Measurements from ENCODE around the gene DYNC1H1.

DYNC1H1 gene

GRCh38 chr14:101950516-101951215 is 13.7 kb upstream of the DYNC1H1 start:
- Histone ChIP-seq H3K9me3 (no peaks in the 10 kb centered on the region), H3K27ac (no peak overlapping the region), H3K4me1 (ENCODE audit: control insufficient read depth in 1 of 2, insufficient read depth in 1 of 2, low read depth in 1 of 2, low read length in 1 of 2) (peaks cover 16 to 20% of the 10 kb centered on the region in 2 experiments), H3K4me3 (ENCODE audit: low read depth in 1 of 2, low read length in 1 of 2) (no peak overlapping the region), H3K36me3 (no peaks in the 10 kb centered on the region), H3K27me3 (peaks cover 14% of the 10 kb centered on the region)
- TF ChIP-seq, protein P1, sequence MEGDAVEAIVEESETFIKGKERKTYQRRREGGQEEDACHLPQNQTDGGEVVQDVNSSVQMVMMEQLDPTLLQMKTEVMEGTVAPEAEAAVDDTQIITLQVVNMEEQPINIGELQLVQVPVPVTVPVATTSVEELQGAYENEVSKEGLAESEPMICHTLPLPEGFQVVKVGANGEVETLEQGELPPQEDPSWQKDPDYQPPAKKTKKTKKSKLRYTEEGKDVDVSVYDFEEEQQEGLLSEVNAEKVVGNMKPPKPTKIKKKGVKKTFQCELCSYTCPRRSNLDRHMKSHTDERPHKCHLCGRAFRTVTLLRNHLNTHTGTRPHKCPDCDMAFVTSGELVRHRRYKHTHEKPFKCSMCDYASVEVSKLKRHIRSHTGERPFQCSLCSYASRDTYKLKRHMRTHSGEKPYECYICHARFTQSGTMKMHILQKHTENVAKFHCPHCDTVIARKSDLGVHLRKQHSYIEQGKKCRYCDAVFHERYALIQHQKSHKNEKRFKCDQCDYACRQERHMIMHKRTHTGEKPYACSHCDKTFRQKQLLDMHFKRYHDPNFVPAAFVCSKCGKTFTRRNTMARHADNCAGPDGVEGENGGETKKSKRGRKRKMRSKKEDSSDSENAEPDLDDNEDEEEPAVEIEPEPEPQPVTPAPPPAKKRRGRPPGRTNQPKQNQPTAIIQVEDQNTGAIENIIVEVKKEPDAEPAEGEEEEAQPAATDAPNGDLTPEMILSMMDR (IDR thresholded peaks at IDR 0.05) = no peak

GRCh38 chr14:101953151-101953550 is 11.2 kb upstream of the DYNC1H1 start:
- TF ChIP-seq, protein P1 (IDR thresholded peaks at IDR 0.05) = no peak
- H3K4me1 ChIP-seq (ENCODE audit: control insufficient read depth in 1 of 2, insufficient read depth in 1 of 2, low read depth in 1 of 2, low read length in 1 of 2) = peaks cover 11% of the 10 kb centered on the region in 2 experiments
- no peak overlapping the region for H3K27ac ChIP-seq

DNA sequence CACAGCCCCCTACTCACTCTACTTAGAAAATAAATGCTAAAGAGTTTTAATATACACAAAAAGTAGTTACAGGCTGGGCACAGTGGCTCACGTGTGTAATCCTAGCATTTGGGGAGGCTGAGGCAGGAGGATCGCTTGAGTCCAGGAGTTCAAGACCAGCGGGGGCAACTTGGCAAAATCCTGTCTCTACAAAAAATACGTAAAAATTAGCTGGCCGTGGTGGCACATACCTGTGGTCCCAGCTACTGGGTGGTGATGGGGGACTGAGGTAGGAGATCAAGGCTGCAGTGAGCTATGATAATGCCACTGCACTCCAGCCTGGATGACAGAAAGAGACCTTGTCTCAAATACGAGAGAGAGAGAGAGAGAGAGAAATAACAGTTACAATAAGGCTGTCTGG is 9.9 kb upstream of the DYNC1H1 start:
- Histone ChIP-seq H3K27me3 (no peaks in the 10 kb centered on the region), H3K4me1 (ENCODE audit: control insufficient read depth in 1 of 2, insufficient read depth in 1 of 2, low read depth in 1 of 2, low read length in 1 of 2) (peaks cover 0 to under 1% of the 10 kb centered on the region in 2 experiments), H3K27ac (no peak overlapping the region), H3K36me3 (no peaks in the 10 kb centered on the region), H3K4me3 (ENCODE audit: low read depth in 1 of 2, low read length in 1 of 2) (no peak overlapping the region), H3K9me3 (no peaks in the 10 kb centered on the region)
- TF ChIP-seq, protein P1 (IDR thresholded peaks at IDR 0.05) = no peak

More at GRCh38 chr14:101953151-101953550, 11.2 kb upstream of the DYNC1H1 start:
- Histone ChIP-seq H3K36me3 (no peaks in the 10 kb centered on the region), H3K4me3 (ENCODE audit: low read depth in 1 of 2, low read length in 1 of 2) (no peak overlapping the region), H3K27me3 (no peaks in the 10 kb centered on the region), H3K9me3 (no peaks in the 10 kb centered on the region)

DNA sequence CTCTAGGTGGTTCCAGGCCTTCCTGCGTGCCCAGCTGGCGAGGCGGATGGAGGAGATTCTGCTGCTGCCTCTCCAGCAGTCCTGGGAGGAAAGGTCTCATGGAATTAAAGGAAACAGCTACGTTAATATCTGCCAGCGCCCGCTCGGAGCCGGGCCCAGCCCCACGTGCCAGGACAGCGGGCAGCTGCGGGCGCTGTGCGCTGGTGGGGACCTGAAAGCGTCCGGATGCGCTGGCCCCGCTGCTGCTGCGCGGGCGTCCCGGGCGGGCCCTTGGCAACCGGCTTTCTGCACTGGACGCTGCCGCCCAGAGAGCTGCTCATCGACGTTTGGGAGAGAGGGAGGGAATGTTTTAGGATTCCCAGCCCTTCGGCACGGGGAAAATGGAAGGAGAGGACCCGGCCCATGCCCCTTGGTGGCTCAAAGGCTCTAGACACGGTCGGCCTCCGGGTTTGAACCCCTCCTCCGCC is 8.6 kb upstream of the DYNC1H1 start:
- H3K9me3 ChIP-seq = no peaks in the 10 kb centered on the region
- no peaks in the 10 kb centered on the region for H3K4me1 ChIP-seq (ENCODE audit: control insufficient read depth in 1 of 2, insufficient read depth in 1 of 2, low read depth in 1 of 2, low read length in 1 of 2)
- TF ChIP-seq, protein P1 (IDR thresholded peaks at IDR 0.05) = no peak

GRCh38 chr14:101956179-101956885 is 8.0 kb upstream of the DYNC1H1 start:
- H3K9me3 ChIP-seq = no peaks in the 10 kb centered on the region
- H3K27me3 ChIP-seq = no peaks in the 10 kb centered on the region
- H3K4me3 ChIP-seq (ENCODE audit: low read depth in 1 of 2, low read length in 1 of 2) = no peak overlapping the region
- no peaks in the 10 kb centered on the region for H3K36me3 ChIP-seq
- no peak overlapping the region for H3K27ac ChIP-seq
- TF ChIP-seq, protein P1 (IDR thresholded peaks at IDR 0.05) = no peak
- peaks cover 2 to 3% of the 10 kb centered on the region in 2 experiments for H3K4me1 ChIP-seq (ENCODE audit: control insufficient read depth in 1 of 2, insufficient read depth in 1 of 2, low read depth in 1 of 2, low read length in 1 of 2)

More for the DNA sequence above, 8.6 kb upstream of the DYNC1H1 start:
- Histone ChIP-seq H3K4me3 (ENCODE audit: low read depth in 1 of 2, low read length in 1 of 2) (no peak overlapping the region), H3K36me3 (no peaks in the 10 kb centered on the region), H3K27me3 (no peaks in the 10 kb centered on the region), H3K27ac (no peak overlapping the region)

Measured in neutrophil (primary cell).